ENCODE data around the gene GPNMB.

The GPNMB gene

DNA sequence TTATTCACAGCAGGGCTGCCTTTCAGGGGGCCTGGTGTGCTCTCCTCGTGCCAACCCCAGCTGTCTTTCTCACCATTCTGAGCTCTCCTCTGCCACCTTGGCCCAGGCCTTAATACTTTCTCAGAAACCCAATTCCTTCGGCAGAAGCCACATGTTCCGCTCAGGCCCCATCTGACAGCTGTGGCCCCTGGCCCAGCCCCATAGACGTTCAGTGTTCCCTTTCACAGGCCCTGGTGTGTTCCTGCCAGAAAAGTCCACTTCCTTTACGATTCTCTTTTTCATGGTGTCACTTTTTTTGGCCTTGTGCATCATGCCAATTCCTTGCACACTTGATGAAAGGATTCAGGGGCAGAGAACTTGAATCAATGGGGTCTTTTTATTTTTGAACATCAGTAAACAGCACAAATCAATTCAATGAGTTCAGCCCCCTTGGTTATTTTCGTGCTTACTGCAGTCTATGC is 15.9 kb upstream of the GPNMB start:
- no peak for DNase-seq (ENCODE audit: low read depth in 2 of 2)

DNA sequence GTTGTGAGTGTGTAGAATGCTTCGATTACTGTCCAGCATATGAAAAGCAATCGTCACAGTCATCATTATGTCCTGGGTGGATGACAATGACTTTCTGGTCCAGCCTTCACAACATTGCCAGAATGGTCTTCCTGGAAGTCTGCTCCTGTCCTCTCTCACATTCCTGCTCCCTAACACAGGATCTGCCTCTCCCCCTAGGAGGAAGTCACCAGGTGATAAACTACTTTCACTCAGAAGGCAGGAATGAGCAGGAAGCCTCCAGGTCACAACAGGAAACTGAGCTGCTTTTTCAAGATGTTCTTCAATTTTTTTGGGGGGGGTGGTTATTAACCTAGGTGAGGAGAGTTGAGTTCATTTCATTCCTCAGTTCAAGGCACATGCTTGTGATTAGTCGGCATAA is 13.6 kb upstream of the GPNMB start:
- DNase-seq (ENCODE audit: low read depth in 2 of 2): no peak

DNA sequence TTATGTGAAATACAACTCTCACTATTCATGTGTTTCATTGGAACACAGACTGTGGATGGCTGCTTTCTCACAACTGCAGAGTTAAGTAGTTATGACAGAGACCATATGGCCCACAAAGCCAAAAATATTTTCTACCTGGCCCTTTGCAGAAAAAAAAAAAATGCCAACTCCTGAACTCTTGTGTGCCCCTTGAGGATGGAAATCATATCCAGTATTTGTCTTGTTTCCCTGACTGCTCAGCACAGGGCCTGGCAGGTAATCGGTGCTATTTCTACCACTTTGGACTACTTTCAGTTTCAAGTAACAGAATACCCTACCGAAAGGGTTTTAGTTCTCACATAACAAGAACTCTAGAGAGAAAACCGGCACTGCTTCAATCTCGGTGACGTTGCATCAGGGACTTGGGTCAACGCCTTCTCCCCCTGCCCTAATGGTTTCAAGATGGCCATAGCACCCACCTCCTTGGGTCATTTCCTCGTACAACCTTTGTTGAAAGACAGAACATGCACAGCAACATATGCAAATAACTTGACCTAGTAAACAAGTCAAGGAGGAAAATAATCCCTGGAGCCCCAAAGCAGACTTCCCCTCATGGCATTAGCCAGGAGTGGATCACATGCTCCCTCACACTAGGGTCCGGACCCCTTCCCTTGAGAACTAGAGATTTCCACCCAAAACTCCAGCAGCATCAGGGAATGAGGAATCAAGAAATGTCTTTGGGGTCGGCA is 11.8 kb upstream of the GPNMB start:
- DNase-seq (ENCODE audit: low read depth in 2 of 2): no peak

DNA sequence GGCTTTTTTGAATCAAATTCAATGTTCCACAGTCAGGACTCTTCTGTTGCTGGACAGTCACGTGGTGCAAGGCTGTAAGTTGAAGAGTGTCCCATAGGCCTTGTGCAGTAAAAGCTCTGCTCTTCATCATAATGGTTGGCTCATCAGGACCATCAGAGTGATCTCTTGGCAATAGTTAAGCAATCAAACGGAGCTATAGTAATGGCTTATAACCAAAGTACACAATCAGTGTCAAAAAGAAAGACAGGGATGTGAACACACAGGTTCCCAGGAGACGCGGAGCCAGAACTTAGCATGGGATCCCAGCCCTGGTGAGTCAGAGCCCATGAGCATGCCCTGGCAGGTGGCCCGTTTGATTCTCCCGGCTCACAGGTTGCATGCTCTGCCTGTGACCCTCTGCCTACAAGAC is 10.8 kb upstream of the GPNMB start:
- no peak for DNase-seq (ENCODE audit: low read depth in 2 of 2)

DNA sequence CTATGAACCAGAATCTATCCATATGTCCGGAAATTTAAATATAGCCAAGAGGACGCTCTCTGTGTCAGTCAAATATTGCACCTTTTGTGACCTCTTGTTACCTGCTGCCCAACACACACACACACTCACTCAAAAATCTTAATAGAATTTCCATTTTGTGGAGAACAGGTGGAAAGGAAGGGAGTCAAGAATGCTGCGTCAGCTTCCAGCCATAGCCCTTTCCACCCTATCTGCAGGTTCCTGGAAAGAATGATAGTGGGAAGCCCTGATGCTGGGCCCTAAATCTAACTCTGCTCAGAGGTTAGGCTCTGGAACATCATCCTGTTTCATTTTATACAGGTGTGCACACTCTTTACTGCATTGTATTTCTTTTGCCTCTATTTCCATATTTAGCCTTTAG is 9.6 kb upstream of the GPNMB start:
- DNase-seq (ENCODE audit: low read depth in 2 of 2): no peak

DNA sequence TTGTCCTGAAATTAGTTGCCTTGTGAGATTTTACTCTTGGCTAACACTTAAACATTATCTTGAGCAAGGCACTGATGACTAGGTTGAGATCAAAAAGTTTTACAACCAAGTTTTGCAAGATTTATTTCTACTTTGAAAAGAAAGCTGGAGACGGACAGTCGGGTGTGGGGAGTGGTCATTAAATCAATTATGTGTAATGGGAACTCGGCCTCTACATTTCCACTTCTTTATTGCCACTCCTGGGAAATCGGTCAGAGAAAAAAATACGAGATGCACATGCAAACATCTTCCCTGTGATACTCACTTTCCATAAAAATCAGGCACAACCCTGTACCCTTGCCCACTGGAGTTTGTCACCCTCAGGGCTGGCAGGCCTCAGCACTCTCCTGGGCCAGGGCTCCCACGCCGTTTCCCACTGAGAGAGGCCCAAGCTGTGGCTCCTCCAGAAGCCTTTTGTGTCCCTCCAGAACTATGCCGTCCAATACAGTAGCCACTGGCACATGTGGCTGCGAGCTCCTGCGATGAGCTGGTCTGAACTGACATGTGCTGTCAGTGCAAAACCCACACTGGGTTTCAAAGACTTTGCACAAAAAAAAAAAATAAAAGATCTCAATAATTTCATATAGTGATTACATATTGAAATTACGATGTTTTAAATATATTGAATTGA is 7.5 kb upstream of the GPNMB start:
- DNase-seq (ENCODE audit: low read depth in 2 of 2): no peak

DNA sequence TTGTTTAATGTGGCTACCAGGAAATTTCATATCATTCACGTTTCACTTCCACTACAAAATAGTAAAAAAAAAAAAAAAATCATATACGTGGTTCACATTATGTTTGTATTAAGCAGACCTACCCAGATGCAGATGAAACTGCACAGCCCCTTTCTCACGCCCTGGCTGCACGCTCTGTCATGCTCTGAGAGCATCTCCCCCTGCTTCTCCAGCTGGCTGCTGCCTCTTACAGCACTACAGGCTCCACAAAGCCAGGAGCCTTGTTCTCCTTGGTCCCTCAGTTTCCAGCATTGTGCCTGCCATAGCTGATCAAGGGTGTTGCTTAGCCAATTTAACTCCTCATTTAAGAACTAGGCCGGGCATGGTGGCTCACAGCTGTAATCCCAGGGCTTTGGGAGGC is 6.9 kb upstream of the GPNMB start:
- no peak for DNase-seq (ENCODE audit: low read depth in 2 of 2)

DNA sequence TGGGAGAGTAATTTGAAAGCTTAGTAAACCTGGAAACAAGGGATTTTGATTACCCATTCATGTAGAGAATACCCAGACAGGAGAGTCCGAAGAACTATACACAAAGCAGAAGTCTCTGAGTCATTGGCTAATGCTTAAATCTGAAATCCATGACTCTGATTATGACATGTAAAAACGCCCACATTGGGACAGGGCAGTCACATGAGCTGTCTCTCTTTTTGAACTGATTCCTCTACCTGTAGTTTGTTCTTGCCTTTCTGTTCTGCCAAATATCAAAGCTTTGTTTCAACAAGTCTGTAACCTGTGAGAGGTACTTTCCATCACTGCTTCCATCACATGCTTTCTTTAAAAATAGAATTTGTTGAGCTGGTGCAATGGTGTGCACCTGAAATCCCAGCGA is 4.3 kb upstream of the GPNMB start:
- no peak for DNase-seq (ENCODE audit: low read depth in 2 of 2)

DNA sequence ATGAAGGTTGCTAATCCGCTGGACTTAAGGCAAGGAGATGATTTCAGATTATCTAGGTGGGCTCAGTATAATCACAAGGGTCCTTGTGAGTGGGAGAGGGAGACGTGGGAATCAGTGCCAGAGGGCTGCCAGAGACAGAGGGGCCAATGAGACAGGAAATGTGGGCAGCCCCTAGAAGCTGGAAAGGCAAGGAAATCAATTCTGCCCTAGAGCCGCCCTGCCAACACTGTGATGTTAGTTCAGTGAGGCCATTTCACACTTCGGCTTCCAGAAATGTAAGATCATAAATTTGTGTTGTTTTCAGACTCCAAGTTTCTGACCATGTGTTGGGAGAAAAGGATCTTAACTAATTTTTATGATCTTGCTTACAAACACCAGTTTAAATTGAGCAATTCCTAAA is 3.6 kb upstream of the GPNMB start:
- no peak for DNase-seq (ENCODE audit: low read depth in 2 of 2)

DNA sequence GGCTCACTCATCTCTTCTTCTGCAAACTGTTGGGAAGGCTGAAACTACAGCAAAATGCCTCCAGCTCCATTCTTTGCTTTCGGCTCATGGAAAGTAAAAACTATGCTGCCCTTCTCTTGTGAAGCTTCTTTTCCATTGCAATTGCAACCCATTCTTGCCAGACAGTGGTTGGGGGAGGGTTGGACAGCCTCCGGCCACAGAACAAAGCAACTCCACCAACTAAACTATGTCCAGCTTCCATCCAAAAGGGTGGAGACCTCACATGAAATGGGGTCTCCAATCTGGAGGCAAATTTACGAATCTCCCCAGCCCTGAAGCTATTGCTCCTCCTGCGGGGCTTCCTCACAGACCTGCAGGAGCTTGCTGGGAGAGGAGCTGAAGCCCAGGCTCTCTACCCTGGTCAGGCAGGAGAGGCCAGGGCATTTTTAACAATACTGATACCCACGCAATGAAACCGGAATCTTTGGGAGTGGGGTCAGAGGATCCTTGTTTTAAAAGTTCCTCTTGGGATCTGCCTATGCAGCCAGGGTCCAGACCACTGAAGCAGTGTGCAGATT is 549 bp downstream of the GPNMB start:
- DNase-seq (ENCODE audit: low read depth in 2 of 2): no peak

DNA sequence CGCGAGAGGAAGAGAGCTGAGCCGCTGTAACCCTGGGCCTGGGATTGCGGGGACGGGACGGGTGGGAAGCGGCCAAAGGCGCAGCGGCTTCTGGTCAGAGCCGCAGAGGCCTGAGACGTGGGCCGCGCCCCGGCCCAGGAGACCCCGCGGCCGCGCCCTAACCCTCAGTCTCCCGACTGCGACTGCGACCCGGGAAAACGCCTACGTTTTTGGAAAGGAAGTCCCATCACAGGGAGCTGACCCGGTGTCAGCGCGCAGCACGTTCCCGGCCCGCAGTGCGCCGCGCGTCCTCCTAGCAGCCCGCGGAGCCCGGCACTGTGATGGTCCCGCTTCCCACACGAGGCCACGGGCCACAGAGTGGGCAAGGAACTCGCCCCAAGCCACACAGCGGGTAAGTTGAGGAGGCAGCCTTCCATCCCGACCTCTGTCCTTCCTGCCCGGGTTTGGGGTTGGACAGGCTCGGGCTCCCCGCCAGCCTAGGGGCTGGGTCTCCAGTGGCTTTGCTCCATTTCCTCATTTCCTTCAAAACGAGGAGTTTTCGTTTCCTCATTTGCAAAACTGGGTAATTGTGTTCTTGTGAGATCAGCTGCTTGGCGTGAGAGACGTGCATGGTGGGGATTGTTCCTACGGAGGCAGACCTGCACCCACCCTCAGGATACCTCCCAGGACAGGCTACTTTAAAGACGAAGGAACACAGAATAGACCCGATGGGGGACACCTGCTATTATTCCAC is 1.2 kb downstream of the GPNMB start:
- no peak for DNase-seq (ENCODE audit: low read depth in 2 of 2)

DNA sequence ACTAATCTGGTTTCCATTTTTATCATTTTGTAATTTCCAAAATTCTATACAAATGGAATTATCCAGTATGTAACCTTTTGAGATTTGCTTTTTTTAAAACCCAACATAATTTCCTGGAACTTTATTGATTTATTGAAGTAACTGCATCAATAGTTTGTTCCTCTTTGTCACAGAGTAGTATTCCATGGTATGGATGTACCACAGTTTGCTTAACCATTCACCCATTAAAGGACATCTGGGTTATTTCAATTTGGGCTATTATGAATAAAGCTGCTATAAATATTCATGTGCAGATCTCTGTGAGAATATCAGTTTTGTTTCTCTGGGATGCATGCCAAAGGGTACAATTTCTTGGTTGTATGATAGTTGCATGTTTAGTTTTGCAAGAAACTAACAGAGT is 2.9 kb downstream of the GPNMB start:
- DNase-seq (ENCODE audit: low read depth in 2 of 2): no peak

DNA sequence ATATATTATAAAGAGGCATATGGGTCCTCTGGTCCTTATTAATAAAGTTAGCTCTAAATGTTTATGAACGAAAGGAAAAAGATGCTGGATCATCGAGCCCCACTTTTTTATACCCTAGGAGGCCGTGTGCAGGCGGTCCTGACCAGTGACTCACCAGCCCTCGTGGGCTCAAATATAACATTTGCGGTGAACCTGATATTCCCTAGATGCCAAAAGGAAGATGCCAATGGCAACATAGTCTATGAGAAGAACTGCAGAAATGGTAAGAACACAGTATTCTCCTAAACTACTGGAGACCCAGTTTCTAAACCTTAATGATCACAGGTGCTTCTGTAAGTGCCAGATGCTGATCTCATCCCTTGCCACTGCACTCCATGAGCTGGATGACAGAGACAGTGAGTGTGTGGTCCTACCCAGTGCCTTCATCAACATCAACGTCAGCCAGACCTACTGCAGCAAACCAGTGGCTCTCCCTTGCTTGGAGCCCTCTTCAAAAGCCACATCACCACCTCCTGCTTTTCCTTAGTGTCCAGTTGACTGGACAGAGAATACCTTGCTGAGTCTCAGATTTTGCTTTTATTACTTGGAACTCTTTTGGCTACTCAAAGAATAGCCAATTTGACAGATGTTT is 7.6 kb downstream of the GPNMB start:
- DNase-seq (ENCODE audit: low read depth in 2 of 2): no peak

DNA sequence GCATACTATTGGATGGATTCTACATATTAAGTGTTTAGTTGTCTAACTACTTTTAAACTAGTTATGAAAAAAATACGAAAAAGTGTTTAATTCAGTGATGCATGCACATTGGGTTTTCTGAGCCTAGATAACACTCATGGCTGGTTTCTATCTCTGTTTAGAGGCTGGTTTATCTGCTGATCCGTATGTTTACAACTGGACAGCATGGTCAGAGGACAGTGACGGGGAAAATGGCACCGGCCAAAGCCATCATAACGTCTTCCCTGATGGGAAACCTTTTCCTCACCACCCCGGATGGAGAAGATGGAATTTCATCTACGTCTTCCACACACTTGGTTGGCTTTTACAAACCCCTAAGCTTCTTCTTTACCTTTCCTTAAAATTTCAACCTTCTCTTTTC is 10.2 kb downstream of the GPNMB start:
- DNase-seq (ENCODE audit: low read depth in 2 of 2): no peak

DNA sequence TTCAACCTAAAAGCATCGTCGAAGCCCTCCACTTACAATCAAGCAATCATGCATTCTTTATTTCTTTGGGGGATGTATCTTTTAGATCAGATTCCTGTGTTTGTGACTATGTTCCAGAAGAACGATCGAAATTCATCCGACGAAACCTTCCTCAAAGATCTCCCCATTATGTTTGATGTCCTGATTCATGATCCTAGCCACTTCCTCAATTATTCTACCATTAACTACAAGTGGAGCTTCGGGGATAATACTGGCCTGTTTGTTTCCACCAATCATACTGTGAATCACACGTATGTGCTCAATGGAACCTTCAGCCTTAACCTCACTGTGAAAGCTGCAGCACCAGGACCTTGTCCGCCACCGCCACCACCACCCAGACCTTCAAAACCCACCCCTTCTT is 13.8 kb downstream of the GPNMB start:
- DNase-seq (ENCODE audit: low read depth in 2 of 2): no peak

DNA sequence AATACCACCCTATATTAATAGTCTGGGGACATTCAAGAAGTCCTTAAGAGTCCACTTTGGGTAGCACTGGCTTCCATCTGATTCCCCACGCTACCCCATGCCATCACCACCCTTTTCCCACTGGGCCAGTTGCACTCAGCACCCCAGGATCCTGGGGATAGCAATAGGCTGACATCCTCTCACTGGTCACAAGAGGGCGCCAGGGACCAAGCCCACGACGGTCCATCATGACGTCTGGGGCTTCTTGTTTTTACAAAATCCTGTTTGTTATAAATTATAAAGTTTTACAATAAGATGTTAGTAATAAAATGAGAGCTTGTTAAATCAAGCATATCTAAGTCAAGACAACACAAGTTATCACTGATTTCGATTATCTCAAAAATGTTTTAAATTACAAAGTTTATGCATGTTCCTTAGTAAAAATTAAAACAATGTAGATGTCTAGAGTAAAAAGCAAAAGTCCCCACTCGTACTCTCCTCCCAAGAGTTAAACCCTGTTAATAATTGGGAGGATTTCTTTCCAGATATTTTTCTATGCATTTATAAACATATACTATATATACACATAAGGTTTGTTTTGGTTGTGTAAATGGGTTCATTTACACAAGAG is 15.4 kb downstream of the GPNMB start:
- DNase-seq (ENCODE audit: low read depth in 2 of 2): peak; percentile 13 to 21

DNA sequence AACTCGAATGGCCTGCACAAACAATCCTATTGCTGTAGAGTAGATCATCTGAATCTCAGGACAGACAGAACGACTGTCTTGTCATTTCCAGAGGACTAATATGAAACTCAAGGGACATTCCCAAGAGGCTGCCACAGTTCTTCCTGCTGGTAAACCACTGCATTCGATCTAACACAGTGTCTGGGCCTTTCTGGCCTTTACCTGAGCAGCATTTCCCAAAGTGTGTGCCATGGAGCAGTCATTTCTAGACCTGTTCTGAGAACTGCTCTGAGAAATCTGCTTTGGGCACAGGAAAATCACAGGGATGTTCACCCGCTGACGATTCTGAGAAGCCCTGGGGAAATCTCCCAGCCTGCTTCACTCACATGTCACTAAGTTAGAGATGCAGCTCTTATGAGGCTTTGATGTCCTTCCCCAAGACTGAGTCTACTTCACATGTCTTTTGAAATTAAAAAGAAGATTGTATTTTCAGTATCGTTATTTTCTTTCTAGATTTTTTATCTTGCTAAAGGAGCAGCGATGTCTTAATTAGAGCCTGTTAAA is 18.4 kb downstream of the GPNMB start:
- no peak for DNase-seq (ENCODE audit: low read depth in 2 of 2)

DNA sequence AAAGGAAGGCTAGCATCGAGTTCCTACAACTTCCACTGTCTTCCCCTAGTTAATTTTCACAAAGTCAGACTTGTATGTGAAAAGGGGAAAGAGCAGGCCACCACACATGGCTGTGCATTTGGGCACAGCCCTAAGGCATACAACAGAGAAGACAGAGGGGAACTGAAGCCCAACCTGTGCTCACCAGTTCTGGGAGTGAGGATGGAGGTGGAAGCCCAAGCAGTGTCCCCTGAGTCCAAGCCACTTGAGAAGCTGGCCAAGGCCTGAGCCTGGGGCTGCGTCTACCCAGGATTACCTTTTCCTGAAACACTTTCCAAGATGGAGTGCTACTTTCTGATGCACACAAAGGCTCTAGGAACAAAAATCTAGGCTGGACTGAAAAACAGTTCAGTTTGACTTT is 20.3 kb downstream of the GPNMB start:
- no peak for DNase-seq (ENCODE audit: low read depth in 2 of 2)

DNA sequence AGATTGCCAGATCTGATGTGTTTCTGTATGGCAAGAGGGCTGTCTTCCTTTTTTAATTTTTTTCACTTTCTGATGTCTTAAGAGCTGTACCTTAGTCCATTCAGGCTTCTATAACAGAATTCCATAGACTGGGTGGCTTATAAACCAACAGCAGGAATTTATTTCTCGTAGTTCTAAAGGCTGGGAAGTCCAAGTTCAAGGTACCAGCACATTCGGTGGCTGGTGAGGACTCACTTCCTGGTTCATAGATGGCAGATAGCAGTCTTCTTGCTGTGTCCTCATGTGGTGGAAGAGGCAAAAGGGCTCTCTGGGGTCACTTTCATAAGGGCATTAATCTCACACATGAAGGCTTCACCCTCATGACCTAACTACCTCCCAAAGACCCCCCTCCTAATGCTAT is 20.8 kb downstream of the GPNMB start:
- DNase-seq (ENCODE audit: low read depth in 2 of 2): no peak

DNA sequence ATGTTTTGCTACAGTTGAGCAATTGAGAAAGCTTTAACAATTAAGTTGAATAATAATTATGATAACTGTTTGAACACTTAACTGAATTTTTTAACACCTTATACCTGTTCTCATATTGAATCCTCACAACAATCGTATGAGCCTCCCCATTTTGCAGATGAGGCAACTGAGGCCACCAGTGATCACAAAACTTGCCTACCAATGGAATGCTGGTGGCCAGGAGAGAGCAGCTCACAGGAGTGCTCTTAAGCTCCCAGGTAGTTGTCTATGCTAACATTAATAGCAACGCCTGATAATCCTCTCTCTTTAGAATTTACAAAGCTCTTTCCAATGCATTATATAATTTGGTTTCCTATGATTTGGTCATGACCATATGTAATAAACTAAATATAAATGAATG is 21.6 kb downstream of the GPNMB start:
- no peak for DNase-seq (ENCODE audit: low read depth in 2 of 2)

DNA sequence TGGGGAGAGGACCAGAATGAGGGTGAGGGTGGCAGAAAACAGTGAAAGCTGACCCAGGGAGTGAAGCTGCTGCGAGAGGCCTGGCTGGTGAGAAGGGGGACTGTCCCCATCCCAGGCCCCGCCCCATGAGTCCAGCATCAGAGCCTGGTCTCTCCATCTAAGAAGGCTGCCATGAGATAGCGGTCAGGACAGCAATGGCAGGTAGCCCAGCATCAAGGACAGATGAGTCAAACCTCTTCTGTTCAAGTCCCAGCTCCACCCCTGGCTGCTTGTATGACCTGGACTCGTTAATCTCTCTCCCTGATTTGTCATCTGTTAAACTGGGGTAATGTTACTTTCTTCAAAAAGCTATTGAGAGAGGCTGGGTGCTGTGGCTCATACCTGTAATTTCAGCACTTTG is 22.2 kb downstream of the GPNMB start:
- DNase-seq (ENCODE audit: low read depth in 2 of 2): no peak

DNA sequence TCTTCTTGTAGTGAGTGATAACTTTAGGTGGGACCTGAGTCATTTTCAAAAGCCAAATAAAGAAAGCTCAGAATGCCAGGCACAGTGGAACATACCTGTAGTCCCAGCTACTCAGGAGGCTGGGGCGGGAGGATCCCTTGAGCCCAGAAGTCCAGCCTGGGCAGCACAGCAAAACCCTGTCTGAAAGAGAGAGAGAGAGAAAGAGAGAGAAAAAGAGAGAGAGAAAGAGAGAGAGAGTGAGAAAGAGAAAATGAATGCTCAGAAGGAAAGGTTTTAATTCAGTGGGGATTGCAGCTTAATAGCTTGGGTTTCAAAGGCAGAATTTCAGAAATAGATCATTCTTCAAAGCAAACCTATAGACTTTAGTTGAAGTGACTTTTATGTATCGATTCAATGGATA is 25.7 kb downstream of the GPNMB start:
- DNase-seq (ENCODE audit: low read depth in 2 of 2): no peak
